Astrocyte of the spinal cord (primary cell): ENCODE data around the gene TMEM168.

Experiments
- DNase-seq: peaks from one replicate; pipeline ENCODE4 v3.0.0; 2011; ENCODE audit warnings: low read depth, low spot score
- H3K4me3 ChIP-seq: 2 replicates; pipeline ENCODE4 v1.5.1; 2011; ENCODE audit warnings: low read depth, mild to moderate bottlenecking, low read length, moderate library complexity
- CTCF ChIP-seq: IDR thresholded peaks from 2 replicates; pipeline ENCODE4 v1.5.1; 2012; ENCODE audit warnings: low read depth, mild to moderate bottlenecking, low read length, inconsistent platforms
- in situ Hi-C: cut with HindIII; loops from 2 replicates; pipeline ENCODE4 v1.10.0; 2017; ENCODE audit warnings: low sequenced_read_pairs

TMEM168 gene

GRCh38 chr7:112763996-112764395 lies 26.2 kb downstream of the TMEM168 start:
- no peak overlapping the region for H3K4me3 ChIP-seq
- in situ Hi-C loops, result no loop called here
- no peak for TF ChIP-seq CTCF
- no peak for DNase-seq

GRCh38 chr7:112763298-112763697 lies 26.9 kb downstream of the TMEM168 start:
- H3K4me3 ChIP-seq, result no peak overlapping the region
- DNase-seq, result no peak
- in situ Hi-C loops, result no loop called here
- TF ChIP-seq CTCF, result no peak

- in situ Hi-C loops, result no loop called here
- H3K4me3 ChIP-seq, result no peak overlapping the region
- no peak for TF ChIP-seq CTCF
- DNase-seq, result peak; percentile 5
These were observed 30.3 kb downstream of the TMEM168 start for GRCh38 chr7:112759905-112760304.

GRCh38 chr7:112757337-112757736 lies 32.9 kb downstream of the TMEM168 start:
- no peak overlapping the region for H3K4me3 ChIP-seq
- no peak for DNase-seq
- no peak for TF ChIP-seq CTCF
- in situ Hi-C loops, result no loop called here

- TF ChIP-seq CTCF, result no peak
- in situ Hi-C loops, result no loop called here
- H3K4me3 ChIP-seq, result no peak overlapping the region
- no peak for DNase-seq
These were observed 36.9 kb downstream of the TMEM168 start for GRCh38 chr7:112753298-112753697.

- no peak for DNase-seq
- TF ChIP-seq CTCF, result no peak
- in situ Hi-C loops, result no loop called here
- no peak overlapping the region for H3K4me3 ChIP-seq
These were observed 37.6 kb downstream of the TMEM168 start for GRCh38 chr7:112752576-112752975.

- no peak for DNase-seq
- H3K4me3 ChIP-seq, result no peak overlapping the region
- TF ChIP-seq CTCF, result no peak
- in situ Hi-C loops, result no loop called here
These were observed 40.4 kb downstream of the TMEM168 start for GRCh38 chr7:112749775-112750174.
